Measurements from ENCODE around the gene ZCCHC2. TPM values are rescaled to one million over a fixed set of nuclear protein-coding genes. Genes with fewer than 3 reads are reported as not detected.

The ZCCHC2 gene
- total and polyA plus RNA-seq, 2 donors (not counting 3 experiments of a cell fraction or from before 2014, with no cell fraction given) = 16.2 to 27.2 TPM

DNA sequence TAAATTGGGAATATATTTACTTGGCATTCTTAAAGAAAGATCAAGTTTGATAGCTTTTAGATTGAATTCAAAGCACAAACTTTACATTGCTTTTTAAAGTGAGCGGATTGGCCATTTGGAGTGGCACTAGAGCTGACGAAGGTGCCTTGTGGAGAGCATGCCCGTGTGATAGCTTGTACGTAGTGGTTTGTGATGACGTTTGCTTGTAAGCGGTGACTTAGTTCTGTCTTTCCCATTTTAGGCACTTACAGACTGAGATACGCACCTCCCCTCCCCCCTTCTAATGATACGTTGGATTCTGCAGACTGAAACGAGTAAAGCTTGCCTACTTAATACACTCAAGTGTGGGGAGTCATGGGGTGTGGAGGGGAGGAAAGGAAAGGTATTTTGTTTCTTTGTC is 53.4 kb downstream of the ZCCHC2 start:
- no peak overlapping the region for H3K27ac ChIP-seq (ENCODE audit: insufficient read depth, low read depth, low read length)
- BruUV-seq (replicated peaks) = no TSS peak
- CTCF ChIA-PET = interaction anchor here (0.9 kb wide), 1 partner anchor 150 kb away, joined by 5 read pairs; no protein-coding TSS in a partner anchor
- no peak overlapping the region for H3K4me3 ChIP-seq (replicated peaks in 1 of 3; ENCODE audit: insufficient read depth in 1 of 3, low read depth in 1 of 3, low read length in 3 of 3)
- H3K79me2 ChIP-seq (ENCODE audit: control insufficient read depth, insufficient read depth, low read length) = peaks cover 5% of the 10 kb centered on the region
- POLR2A ChIA-PET = no interaction called here
- peaks cover 4% of the 10 kb centered on the region for H3K4me1 ChIP-seq (ENCODE audit: control insufficient read depth, extremely low read depth, insufficient read depth, low read length)
- H3K9ac ChIP-seq (replicated peaks; ENCODE audit: extremely low read depth, insufficient read depth, low read length) = no peak overlapping the region
- TF ChIP-seq JUN (IDR thresholded peaks at IDR 0.05; ENCODE audit: borderline replicate concordance, insufficient read depth, insufficient read length, low read depth) (no peak), POLR2A (IDR thresholded peaks at IDR 0.05; ENCODE audit: low read depth, low read length) (no peak), GATA2 (IDR thresholded peaks at IDR 0.05; ENCODE audit: insufficient read depth, insufficient read length, low read depth, low read length) (no peak), MYC (IDR thresholded peaks at IDR 0.05; ENCODE audit: low read depth, low read length) (no peak), POLR2AphosphoS5 (IDR thresholded peaks at IDR 0.05; ENCODE audit: insufficient read depth, low read depth, low read length) (no peak), EZH2 (IDR thresholded peaks at IDR 0.05; ENCODE audit: borderline replicate concordance, low read depth, low read length, severe bottlenecking) (no peak), FOS (IDR thresholded peaks at IDR 0.05; ENCODE audit: borderline replicate concordance, insufficient read depth, low read length) (no peak)
- TF ChIP-seq, protein P1, sequence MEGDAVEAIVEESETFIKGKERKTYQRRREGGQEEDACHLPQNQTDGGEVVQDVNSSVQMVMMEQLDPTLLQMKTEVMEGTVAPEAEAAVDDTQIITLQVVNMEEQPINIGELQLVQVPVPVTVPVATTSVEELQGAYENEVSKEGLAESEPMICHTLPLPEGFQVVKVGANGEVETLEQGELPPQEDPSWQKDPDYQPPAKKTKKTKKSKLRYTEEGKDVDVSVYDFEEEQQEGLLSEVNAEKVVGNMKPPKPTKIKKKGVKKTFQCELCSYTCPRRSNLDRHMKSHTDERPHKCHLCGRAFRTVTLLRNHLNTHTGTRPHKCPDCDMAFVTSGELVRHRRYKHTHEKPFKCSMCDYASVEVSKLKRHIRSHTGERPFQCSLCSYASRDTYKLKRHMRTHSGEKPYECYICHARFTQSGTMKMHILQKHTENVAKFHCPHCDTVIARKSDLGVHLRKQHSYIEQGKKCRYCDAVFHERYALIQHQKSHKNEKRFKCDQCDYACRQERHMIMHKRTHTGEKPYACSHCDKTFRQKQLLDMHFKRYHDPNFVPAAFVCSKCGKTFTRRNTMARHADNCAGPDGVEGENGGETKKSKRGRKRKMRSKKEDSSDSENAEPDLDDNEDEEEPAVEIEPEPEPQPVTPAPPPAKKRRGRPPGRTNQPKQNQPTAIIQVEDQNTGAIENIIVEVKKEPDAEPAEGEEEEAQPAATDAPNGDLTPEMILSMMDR (IDR thresholded peaks at IDR 0.05; ENCODE audit: extremely low read depth in 1 of 2, insufficient read depth in 1 of 2, low read depth in 1 of 2, low read length in 2 of 2) = no peak
- TF ChIP-seq, protein P2, sequence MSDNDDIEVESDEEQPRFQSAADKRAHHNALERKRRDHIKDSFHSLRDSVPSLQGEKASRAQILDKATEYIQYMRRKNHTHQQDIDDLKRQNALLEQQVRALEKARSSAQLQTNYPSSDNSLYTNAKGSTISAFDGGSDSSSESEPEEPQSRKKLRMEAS (IDR thresholded peaks at IDR 0.05; ENCODE audit: insufficient read depth, insufficient read length) = no peak
- no peak for FAIRE-seq
- no peaks in the 10 kb centered on the region for H3K9me3 ChIP-seq (replicated peaks; ENCODE audit: control insufficient read depth, insufficient read depth, low read length)
- no peak overlapping the region for H2AFZ ChIP-seq (ENCODE audit: low read depth, low read length)
- H4K20me1 ChIP-seq (replicated peaks; ENCODE audit: control insufficient read depth, extremely low read depth, insufficient read depth, low read length) = no peaks in the 10 kb centered on the region
- dilution Hi-C loops (cut with MboI; ENCODE audit: extremely low pct_ligation_motif_present, low sequenced_read_pairs) = no loop called here
- no peak for DNase-seq (ENCODE audit: low read depth, low spot score)
- no peaks in the 10 kb centered on the region for H3K27me3 ChIP-seq (ENCODE audit: control insufficient read depth in 2 of 2, insufficient read depth in 2 of 2, low read length in 2 of 2)
- peaks cover 14 to 15% of the 10 kb centered on the region in 2 experiments for H3K36me3 ChIP-seq (ENCODE audit: control insufficient read depth in 2 of 2, extremely low read depth in 1 of 2, insufficient read depth in 2 of 2, low read length in 2 of 2)
- H3K4me2 ChIP-seq (ENCODE audit: insufficient read depth, low read length) = no peak overlapping the region
- no peaks in the 10 kb centered on the region for H3K9me1 ChIP-seq (replicated peaks; ENCODE audit: control insufficient read depth, extremely low read depth, insufficient read depth, low read length)
- intact Hi-C loops (cut with micrococcal nuclease) = no loop called here

Measured in endothelial cell of umbilical vein (primary cell).